KG1 (cell line): ENCODE data around the gene TTC28.
"Not testable (repeated sequence)": the region's sequence is repeated elsewhere in the genome, so short reads cannot be mapped to it uniquely, and the experiment has no call there.

ENCODE experiments used
- DNase-seq: peaks from one replicate; lab custom pipeline; 2025; lab: John Stamatoyannopoulos, UW

TTC28 gene

GRCh38 chr22:28481725-28482124 is 197.9 kb downstream of the TTC28 start:
- DNase-seq: no peak

GRCh38 chr22:28480000-28480715 is 199.5 kb downstream of the TTC28 start:
- no peak for DNase-seq

- no peak for DNase-seq
These were observed 201.1 kb downstream of the TTC28 start for GRCh38 chr22:28478564-28478963.

GRCh38 chr22:28477556-28477955 is 202.1 kb downstream of the TTC28 start:
- DNase-seq: no peak

- DNase-seq: no peak
These were observed 205.3 kb downstream of the TTC28 start for GRCh38 chr22:28474330-28474729.

- no peak for DNase-seq
These were observed 206.4 kb downstream of the TTC28 start for GRCh38 chr22:28473258-28473657.

- DNase-seq: not testable (repeated sequence)
These were observed 212.6 kb downstream of the TTC28 start for GRCh38 chr22:28467055-28467454.

- DNase-seq: no peak
These were observed 213.2 kb downstream of the TTC28 start for GRCh38 chr22:28466399-28466798.

GRCh38 chr22:28465841-28466240 is 213.8 kb downstream of the TTC28 start:
- DNase-seq: no peak

- DNase-seq: no peak
These were observed 215.5 kb downstream of the TTC28 start for GRCh38 chr22:28464127-28464526.

GRCh38 chr22:28463408-28463807 is 216.2 kb downstream of the TTC28 start:
- DNase-seq: not testable (repeated sequence)

- no peak for DNase-seq
These were observed 216.7 kb downstream of the TTC28 start for GRCh38 chr22:28462901-28463300.

GRCh38 chr22:28462041-28462440 is 217.6 kb downstream of the TTC28 start:
- no peak for DNase-seq

GRCh38 chr22:28454431-28455064 is 225.1 kb downstream of the TTC28 start:
- DNase-seq: no peak

- no peak for DNase-seq
These were observed 229.5 kb downstream of the TTC28 start for GRCh38 chr22:28450109-28450508.

- no peak for DNase-seq
These were observed 230.6 kb downstream of the TTC28 start for GRCh38 chr22:28449041-28449440.

GRCh38 chr22:28448625-28449024 is 231.0 kb downstream of the TTC28 start:
- DNase-seq: no peak

- DNase-seq: no peak
These were observed 235.0 kb downstream of the TTC28 start for GRCh38 chr22:28444659-28445058.

- DNase-seq: peak; percentile 52
These were observed 236.1 kb downstream of the TTC28 start for GRCh38 chr22:28443526-28443876.

- no peak for DNase-seq
These were observed 236.7 kb downstream of the TTC28 start for GRCh38 chr22:28442711-28443525.

- peak; percentile 77 for DNase-seq
These were observed 237.4 kb downstream of the TTC28 start for GRCh38 chr22:28442264-28442710.

- peak; percentile 77 for DNase-seq
These were observed 237.8 kb downstream of the TTC28 start for GRCh38 chr22:28441720-28442263.
